Measurements from ENCODE around the gene OR10G8. TPM values are rescaled to one million over a fixed set of nuclear protein-coding genes. Genes with fewer than 3 reads are reported as not detected.
A peak's percentile ranks its signal among the peaks of the same experiment; 100 is the strongest.

OR10G8 gene
- total RNA-seq, 3 donors from 2014 or later (not counting 1 experiment from before 2014, with no cell fraction given): not detected

DNA sequence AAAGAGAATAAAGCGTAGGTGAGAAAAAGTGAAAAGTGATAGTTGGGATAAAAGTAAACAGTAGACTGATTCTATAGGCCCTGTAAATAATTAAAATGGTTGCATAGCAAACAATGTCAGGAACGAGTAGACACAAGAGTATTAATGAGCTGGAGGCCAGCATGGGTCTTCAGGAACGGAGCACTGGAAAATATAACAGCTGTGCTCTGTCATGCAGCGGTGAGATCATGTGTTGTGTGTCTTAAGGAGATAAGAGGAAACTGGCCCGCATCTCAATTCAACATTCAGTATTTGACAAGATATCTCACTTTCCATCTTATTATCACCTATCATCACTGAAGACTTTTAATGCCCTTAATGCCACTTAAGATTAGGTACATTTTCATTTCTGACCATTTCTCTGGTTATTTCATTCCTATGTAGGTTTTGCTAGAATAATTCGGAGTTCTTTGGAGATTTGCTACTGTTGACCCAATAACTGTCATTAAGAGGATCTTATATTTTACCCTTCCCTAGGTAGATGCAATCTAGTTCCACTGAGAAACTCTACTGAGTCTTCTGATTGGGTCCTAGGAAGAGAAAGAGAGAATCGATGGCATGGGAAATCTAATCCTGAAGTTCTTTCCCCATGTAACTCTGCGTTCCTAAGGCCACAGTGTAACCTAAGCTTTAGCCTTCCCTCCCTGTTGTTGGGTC is 53.2 kb downstream of the OR10G8 start:
- Mint-ChIP-seq H3K36me3 (no peaks in the 10 kb centered on the region), H3K4me1 (peaks cover 8 to 11% of the 10 kb centered on the region in 2 donors), H3K27ac (no peak overlapping the region), H3K9me3 (no peaks in the 10 kb centered on the region), H3K4me3 (no peak overlapping the region), H3K27me3 (ENCODE audit: low read depth in 2 of 2) (peaks cover 18 to 26% of the 10 kb centered on the region in 2 donors)
- ATAC-seq: peak in 1 of 3 donors; percentile 48
- intact Hi-C loops (cut with micrococcal nuclease): no loop called here
- no peak for DNase-seq
- Histone ChIP-seq H3K27me3 (ENCODE audit: control insufficient read depth, insufficient read depth, low read length) (no peaks in the 10 kb centered on the region), H3K9me3 (ENCODE audit: control insufficient read depth, insufficient read depth, low read length) (no peaks in the 10 kb centered on the region), H3K36me3 (ENCODE audit: control insufficient read depth, insufficient read depth, low read length) (no peaks in the 10 kb centered on the region), H3K4me3 (ENCODE audit: low read length) (no peak overlapping the region), H3K27ac (ENCODE audit: low read length) (no peak overlapping the region), H3K4me1 (ENCODE audit: control insufficient read depth, insufficient read depth, low read length) (peaks cover 9% of the 10 kb centered on the region)
- TF ChIP-seq, protein P1, sequence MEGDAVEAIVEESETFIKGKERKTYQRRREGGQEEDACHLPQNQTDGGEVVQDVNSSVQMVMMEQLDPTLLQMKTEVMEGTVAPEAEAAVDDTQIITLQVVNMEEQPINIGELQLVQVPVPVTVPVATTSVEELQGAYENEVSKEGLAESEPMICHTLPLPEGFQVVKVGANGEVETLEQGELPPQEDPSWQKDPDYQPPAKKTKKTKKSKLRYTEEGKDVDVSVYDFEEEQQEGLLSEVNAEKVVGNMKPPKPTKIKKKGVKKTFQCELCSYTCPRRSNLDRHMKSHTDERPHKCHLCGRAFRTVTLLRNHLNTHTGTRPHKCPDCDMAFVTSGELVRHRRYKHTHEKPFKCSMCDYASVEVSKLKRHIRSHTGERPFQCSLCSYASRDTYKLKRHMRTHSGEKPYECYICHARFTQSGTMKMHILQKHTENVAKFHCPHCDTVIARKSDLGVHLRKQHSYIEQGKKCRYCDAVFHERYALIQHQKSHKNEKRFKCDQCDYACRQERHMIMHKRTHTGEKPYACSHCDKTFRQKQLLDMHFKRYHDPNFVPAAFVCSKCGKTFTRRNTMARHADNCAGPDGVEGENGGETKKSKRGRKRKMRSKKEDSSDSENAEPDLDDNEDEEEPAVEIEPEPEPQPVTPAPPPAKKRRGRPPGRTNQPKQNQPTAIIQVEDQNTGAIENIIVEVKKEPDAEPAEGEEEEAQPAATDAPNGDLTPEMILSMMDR (IDR thresholded peaks at IDR 0.05): no peak
- WGBS (ENCODE audit: insufficient coverage): 86% methylated on average over 7 of the region's 8 CpGs

Other genes with a start within 250 kb of the OR10G8 start
- gene OR6M1, start 220.4 kb upstream of the OR10G8 start, total RNA-seq: not detected
- gene TMEM225, start 141.1 kb upstream of the OR10G8 start, total RNA-seq: not detected
- not detected for gene OR8D4, start 124.6 kb upstream of the OR10G8 start, total RNA-seq
- not detected for gene OR4D5, start 87.2 kb upstream of the OR10G8 start, total RNA-seq
- gene OR6T1, start 83.0 kb upstream of the OR10G8 start, total RNA-seq: not detected
- gene OR10S1, start 49.0 kb upstream of the OR10G8 start, total RNA-seq: not detected
- not detected for gene OR10G6, start 31.6 kb upstream of the OR10G8 start, total RNA-seq
- not detected for gene OR10G4, start 13.8 kb upstream of the OR10G8 start, total RNA-seq
- not detected for gene OR10G9, start 3.8 kb upstream of the OR10G8 start, total RNA-seq
- not detected for gene OR10G7, start 14.5 kb downstream of the OR10G8 start, total RNA-seq
- gene VWA5A, start 88.7 kb downstream of the OR10G8 start, total RNA-seq: 10 to 100 TPM in 2 of 3 donors, 1 to 10 TPM in 1; 9.2 to 12.9 (median 11.8) TPM
- not detected for gene OR10D3, start 156.5 kb downstream of the OR10G8 start, total RNA-seq
- not detected for gene OR8G1, start 214.3 kb downstream of the OR10G8 start, total RNA-seq
- gene OR8G5, start 229.6 kb downstream of the OR10G8 start, total RNA-seq: not detected

All from natural killer cell (primary cell).